BE2C (cell line): ENCODE results near the gene PSMD10. TPM values are rescaled to one million over a fixed set of nuclear protein-coding genes. Genes with fewer than 3 reads are reported as not detected.

Source experiments
- DNase-seq: peaks from one replicate; pipeline ENCODE4 v3.0.0-alpha.2; 2020
- H3K27me3 ChIP-seq: fragments of 250-450 bp; sonication (Bioruptor Pico); 2 replicates; pipeline ENCODE4 v1.5.1; 2020; ENCODE audit warnings: mild to moderate bottlenecking
- H3K36me3 ChIP-seq: fragments of 250-450 bp; sonication (Bioruptor Pico); 2 replicates; pipeline ENCODE4 v1.5.1; 2020; ENCODE audit warnings: mild to moderate bottlenecking
- H3K4me1 ChIP-seq: fragments of 250-450 bp; sonication (Bioruptor Pico); 2 replicates; pipeline ENCODE4 v1.5.1; 2020
- H3K4me3 ChIP-seq: 2 replicates; pipeline ENCODE4 v1.5.1; 2011; ENCODE audit warnings: low read depth, low read length
- H3K9me3 ChIP-seq: fragments of 250-450 bp; sonication (Bioruptor Pico); 2 replicates; pipeline ENCODE4 v1.5.1; 2020
- polyA plus RNA-seq: library from polyadenylated mRNA; unstranded; fragments of >200 nt; gene quantifications from one replicate; pipeline ENCODE4 v1.2.1, GENCODE V29; 2012; ENCODE audit warnings: low read depth, missing spikeins; ENCODE audit not compliant: insufficient read length, insufficient read depth
- TF ChIP-seq, protein P1 (sequence below): IDR thresholded peaks from 2 replicates; pipeline ENCODE4 v1.5.1; 2012; ENCODE audit warnings: mild to moderate bottlenecking, low read depth, low read length

PSMD10 gene, protein sequence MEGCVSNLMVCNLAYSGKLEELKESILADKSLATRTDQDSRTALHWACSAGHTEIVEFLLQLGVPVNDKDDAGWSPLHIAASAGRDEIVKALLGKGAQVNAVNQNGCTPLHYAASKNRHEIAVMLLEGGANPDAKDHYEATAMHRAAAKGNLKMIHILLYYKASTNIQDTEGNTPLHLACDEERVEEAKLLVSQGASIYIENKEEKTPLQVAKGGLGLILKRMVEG
- 95.9 TPM for polyA plus RNA-seq

DNA sequence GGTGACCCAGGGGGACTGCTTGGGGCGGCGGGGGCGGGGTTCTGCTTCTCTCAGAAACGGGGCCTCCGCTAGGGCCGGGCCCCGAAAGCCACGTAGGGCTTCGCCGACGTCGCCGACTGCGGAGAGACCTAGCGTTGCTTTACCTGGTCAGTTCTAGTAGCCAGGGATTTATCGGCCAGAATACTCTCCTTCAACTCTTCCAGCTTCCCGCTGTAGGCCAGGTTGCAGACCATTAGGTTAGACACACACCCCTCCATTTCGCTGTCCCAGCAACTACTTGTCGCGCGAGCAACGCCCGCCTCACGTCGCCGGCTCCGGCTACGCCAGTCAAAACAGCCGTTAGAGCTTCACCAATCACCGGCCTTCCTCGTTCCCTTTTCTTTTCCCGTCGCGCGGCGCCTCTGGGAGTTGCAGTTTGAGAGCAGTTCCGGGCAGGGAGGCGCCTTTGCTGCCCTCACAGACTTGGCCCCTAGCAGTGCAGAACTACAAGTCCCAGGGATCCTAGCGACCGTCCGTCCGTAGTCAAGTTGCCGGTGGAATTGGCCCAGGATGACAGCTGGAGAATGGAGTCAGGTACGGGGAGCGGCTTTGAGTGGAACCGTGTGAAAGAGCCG is at the start of gene PSMD10, which contains the start of gene ATG4A:
Gene PSMD10, minus strand, starts transcription at position 279 of the 614 bp plus-strand sequence. Its CDS starts 22 bp downstream, at position 257.
Gene ATG4A, plus strand, starts transcription at position 515 of the 614 bp plus-strand sequence. Its CDS starts 49 bp downstream, at position 564.
- H3K27me3 ChIP-seq, result no peaks in the 10 kb centered on the region
- no peaks in the 10 kb centered on the region for H3K9me3 ChIP-seq
- H3K36me3 ChIP-seq, result no peaks in the 10 kb centered on the region
- H3K4me1 ChIP-seq, result no peaks in the 10 kb centered on the region
- peak; percentile 88 for DNase-seq
- TF ChIP-seq, protein P1, sequence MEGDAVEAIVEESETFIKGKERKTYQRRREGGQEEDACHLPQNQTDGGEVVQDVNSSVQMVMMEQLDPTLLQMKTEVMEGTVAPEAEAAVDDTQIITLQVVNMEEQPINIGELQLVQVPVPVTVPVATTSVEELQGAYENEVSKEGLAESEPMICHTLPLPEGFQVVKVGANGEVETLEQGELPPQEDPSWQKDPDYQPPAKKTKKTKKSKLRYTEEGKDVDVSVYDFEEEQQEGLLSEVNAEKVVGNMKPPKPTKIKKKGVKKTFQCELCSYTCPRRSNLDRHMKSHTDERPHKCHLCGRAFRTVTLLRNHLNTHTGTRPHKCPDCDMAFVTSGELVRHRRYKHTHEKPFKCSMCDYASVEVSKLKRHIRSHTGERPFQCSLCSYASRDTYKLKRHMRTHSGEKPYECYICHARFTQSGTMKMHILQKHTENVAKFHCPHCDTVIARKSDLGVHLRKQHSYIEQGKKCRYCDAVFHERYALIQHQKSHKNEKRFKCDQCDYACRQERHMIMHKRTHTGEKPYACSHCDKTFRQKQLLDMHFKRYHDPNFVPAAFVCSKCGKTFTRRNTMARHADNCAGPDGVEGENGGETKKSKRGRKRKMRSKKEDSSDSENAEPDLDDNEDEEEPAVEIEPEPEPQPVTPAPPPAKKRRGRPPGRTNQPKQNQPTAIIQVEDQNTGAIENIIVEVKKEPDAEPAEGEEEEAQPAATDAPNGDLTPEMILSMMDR, result no peak
- H3K4me3 ChIP-seq, result peak within 1 kb of the TSS; percentile 81

DNA sequence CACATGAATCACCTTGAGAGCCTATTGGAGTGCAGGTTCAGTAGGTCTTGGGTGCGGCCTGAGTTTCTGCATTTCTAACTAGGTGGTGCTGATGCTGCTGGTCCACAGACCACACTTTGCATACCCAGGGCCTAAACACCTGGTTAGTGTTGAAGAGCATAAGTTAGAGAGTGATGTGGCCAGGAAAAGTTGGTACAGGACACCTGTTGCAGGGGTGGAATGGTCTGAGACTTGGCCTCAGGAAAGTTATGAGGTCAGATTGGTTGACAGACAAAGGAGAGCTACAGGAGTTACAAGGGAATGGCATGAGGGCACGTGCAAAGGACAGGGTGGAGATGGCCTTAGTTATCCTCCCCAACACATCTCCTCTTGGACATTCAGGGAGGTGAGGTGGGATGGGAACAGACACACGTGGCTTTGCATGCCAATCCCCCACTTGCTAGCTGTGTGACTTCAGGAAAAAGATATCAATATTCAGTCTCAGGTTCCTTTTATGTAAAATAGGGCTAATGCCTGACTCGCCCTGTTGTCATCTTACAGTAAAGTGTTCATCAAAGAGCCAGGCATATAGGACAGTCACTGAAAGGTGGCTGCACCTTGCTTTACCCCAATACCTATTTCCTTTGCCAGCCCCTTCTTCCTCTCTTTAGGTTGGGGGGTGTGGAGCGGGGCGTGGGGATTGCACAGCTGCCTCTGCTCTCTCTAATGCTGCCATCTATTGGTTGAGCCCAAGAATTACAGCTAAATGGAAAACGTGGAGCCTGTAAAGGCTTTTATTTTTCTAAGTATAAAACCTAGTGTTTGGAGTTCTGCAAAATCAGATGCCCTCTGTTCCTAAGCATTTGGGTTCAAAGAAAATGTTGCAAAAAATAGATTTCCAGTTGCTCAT is 47.7 kb upstream of the PSMD10 start:
- Histone ChIP-seq H3K36me3 (no peaks in the 10 kb centered on the region), H3K4me1 (no peaks in the 10 kb centered on the region), H3K27me3 (no peaks in the 10 kb centered on the region), H3K9me3 (no peaks in the 10 kb centered on the region), H3K4me3 (no peak overlapping the region)
- DNase-seq, result no peak
- TF ChIP-seq, protein P1, result peak; percentile 44

DNA sequence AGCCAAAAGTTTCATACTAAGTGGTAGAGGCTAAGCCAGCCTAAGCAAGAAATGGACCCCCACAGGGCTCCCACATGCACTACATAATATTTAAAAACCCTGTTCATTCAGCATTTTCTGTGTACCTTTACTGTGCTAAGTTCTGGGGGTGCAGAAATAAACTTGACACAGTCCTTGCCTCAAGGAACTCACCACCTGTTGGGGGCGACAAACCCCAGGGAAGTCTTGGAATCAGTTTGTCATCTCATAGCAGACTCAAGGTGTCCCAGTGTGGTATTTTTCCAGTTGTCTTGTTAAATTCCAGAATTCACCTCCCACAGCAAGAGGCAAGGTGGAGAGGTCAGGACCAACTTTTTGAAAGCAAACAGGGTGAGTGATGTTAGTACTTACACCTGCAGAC is 43.4 kb upstream of the PSMD10 start:
- Histone ChIP-seq H3K4me1 (no peaks in the 10 kb centered on the region), H3K9me3 (no peaks in the 10 kb centered on the region), H3K27me3 (no peaks in the 10 kb centered on the region), H3K36me3 (no peaks in the 10 kb centered on the region), H3K4me3 (no peak overlapping the region)
- TF ChIP-seq, protein P1, result no peak; the same call in 1 of the 2 replicates
- no peak for DNase-seq

DNA sequence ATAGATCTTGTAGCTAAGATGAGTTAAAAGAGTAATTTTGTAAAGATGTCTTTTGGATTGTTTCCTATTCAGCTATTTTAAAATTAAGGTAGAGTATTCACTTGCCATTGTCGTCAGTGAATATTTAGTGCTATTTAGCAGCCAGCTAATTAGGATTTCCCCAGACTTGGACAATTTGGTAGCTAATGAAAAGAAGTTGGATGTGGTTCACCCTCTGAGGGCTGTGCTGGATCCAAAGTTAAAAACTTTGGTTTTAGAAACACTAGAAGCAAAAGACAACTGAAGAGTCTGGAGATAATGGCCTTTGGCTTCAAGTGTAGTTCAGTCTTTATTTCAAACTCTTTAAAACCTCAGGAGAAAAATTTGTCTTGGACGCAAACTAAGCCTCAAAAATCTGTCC is 41.5 kb upstream of the PSMD10 start:
- H3K9me3 ChIP-seq, result no peaks in the 10 kb centered on the region
- no peak for DNase-seq
- H3K36me3 ChIP-seq, result no peaks in the 10 kb centered on the region
- TF ChIP-seq, protein P1, result no peak
- no peak overlapping the region for H3K4me3 ChIP-seq
- H3K4me1 ChIP-seq, result no peaks in the 10 kb centered on the region
- no peaks in the 10 kb centered on the region for H3K27me3 ChIP-seq

DNA sequence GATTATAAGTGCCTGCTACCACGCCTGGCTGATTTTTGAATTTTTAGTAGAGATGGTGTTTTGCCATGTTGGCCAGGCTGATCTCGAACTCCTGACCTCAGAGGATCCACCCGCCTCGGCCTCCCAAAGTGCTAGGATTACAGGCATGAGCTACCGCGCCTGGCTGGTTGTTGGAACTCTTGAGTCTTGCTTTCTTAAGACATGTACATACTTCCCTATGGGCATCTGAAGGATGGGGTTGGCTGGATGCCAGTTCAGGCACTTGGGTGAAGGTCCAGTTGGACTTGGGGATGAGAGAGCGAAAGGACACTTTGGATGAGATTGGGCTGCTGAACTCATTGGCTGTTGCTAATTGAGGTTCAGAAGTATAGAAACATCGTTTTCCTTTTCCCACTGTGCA is 40.7 kb upstream of the PSMD10 start:
- DNase-seq, result no peak
- no peaks in the 10 kb centered on the region for H3K4me1 ChIP-seq
- H3K36me3 ChIP-seq, result no peaks in the 10 kb centered on the region
- no peaks in the 10 kb centered on the region for H3K9me3 ChIP-seq
- no peak overlapping the region for H3K4me3 ChIP-seq
- no peaks in the 10 kb centered on the region for H3K27me3 ChIP-seq
- TF ChIP-seq, protein P1, result no peak
